SK-N-SH (cell line): ENCODE measurements around the gene ZNF726. TPM values are rescaled to one million over a fixed set of nuclear protein-coding genes. Genes with fewer than 3 reads are reported as not detected.

Source experiments
- CTCF ChIA-PET: fragments of 300-600, 350-600 bp; formaldehyde crosslinking; extraction: SDS; loops from one replicate; lab custom pipeline; 2021; lab: Yijun Ruan, JAX
- POLR2A ChIA-PET: fragments of 350-600 bp; sonication (Branson Sonifier 250); formaldehyde crosslinking; extraction: SDS; loops from one replicate; lab custom pipeline; 2020; ENCODE audit warnings: antibody characterized with exemption, inconsistent platforms; lab: Yijun Ruan, JAX
- DNase-seq: peaks from one replicate; pipeline ENCODE4 v3.0.0; 2012
- H2AFZ ChIP-seq: fragments of 200-600 bp; sonication (generic); 2 replicates; pipeline ENCODE4 v1.8.1; 2016; ENCODE audit warnings: antibody characterized with exemption, mild to moderate bottlenecking, low read depth
- H3F3A ChIP-seq: fragments of 200-600 bp; sonication (generic); replicated peaks from 2 replicates; pipeline ENCODE3; 2016; ENCODE audit warnings: antibody characterized with exemption, mild to moderate bottlenecking; ENCODE audit not compliant: insufficient read depth
- H3K27ac ChIP-seq, 2 experiments: fragments of 200-500 bp in 1 of 2; fragments of 200-600 bp in 1 of 2; sonication (Bioruptor generic) in 1 of 2; sonication (generic), shearing (Covaris generic) in 1 of 2; 2 replicates each; pipeline versions ENCODE4 v1.5.1 to v1.6.1; 2014 to 2016; ENCODE audit warnings: low read depth in 2 of 2, inconsistent platforms in 1 of 2, low read length in 1 of 2, mild to moderate bottlenecking in 1 of 2, mixed read lengths in 1 of 2
- H3K27me3 ChIP-seq: fragments of 200-600 bp; sonication (generic), shearing (Covaris generic); 2 replicates; pipeline ENCODE4 v1.6.1; 2016; ENCODE audit warnings: mixed run types; ENCODE audit not compliant: insufficient read depth
- H3K36me3 ChIP-seq, 2 experiments: fragments of 200-500 bp in 1 of 2; fragments of 200-600 bp in 1 of 2; sonication (Bioruptor generic) in 1 of 2; sonication (generic) in 1 of 2; replicated peaks in 1 of 2; 2 replicates each; pipeline versions ENCODE3 to v1.5.1; 2014 to 2016; ENCODE audit warnings: low read length in 1 of 2, mild to moderate bottlenecking in 1 of 2; ENCODE audit not compliant: insufficient read depth in 2 of 2, control insufficient read depth in 1 of 2
- H3K4me1 ChIP-seq, 2 experiments: fragments of 200-500 bp in 1 of 2; fragments of 200-600 bp in 1 of 2; sonication (Bioruptor generic) in 1 of 2; sonication (generic), shearing (Covaris generic) in 1 of 2; 2 replicates each; pipeline versions ENCODE4 v1.5.1 to v1.6.1; 2014 to 2016; ENCODE audit warnings: low read depth in 1 of 2, low read length in 1 of 2, mixed run types in 1 of 2; ENCODE audit not compliant: insufficient read depth in 2 of 2, control insufficient read depth in 1 of 2
- H3K4me2 ChIP-seq: fragments of 200-600 bp; sonication (generic), shearing (Covaris generic); 2 replicates; pipeline ENCODE4 v1.6.1; 2017; ENCODE audit warnings: mixed run types
- H3K4me3 ChIP-seq, 2 experiments: fragments of 200-500 bp in 1 of 2; fragments of 200-600 bp in 1 of 2; sonication (Bioruptor generic) in 1 of 2; sonication (generic), shearing (Covaris generic) in 1 of 2; 2 replicates each; pipeline versions ENCODE4 v1.5.1 to v1.8.1; 2014 to 2016; ENCODE audit warnings: low read depth in 2 of 2, inconsistent platforms in 1 of 2, low read length in 1 of 2, mild to moderate bottlenecking in 1 of 2, mixed read lengths in 1 of 2, moderate library complexity in 1 of 2
- H3K79me2 ChIP-seq: fragments of 200-600 bp; sonication (generic); 2 replicates; pipeline ENCODE4 v1.8.1; 2017; ENCODE audit warnings: mild to moderate bottlenecking; ENCODE audit not compliant: insufficient read depth
- H3K9ac ChIP-seq: fragments of 200-600 bp; sonication (generic); 2 replicates; pipeline ENCODE4 v1.6.1; 2017; ENCODE audit warnings: mixed run types
- H3K9me2 ChIP-seq: fragments of 200-600 bp; sonication (generic); 2 replicates; pipeline ENCODE4 v1.6.1; 2017; ENCODE audit warnings: mixed run types
- H3K9me3 ChIP-seq: fragments of 200-600 bp; sonication (generic); 2 replicates; pipeline ENCODE4 v1.6.1; 2017; ENCODE audit warnings: mixed run types, mild to moderate bottlenecking, moderate library complexity
- H4K20me1 ChIP-seq: fragments of 200-600 bp; sonication (generic); 2 replicates; pipeline ENCODE4 v1.6.1; 2017; ENCODE audit warnings: mild to moderate bottlenecking, mixed run types; ENCODE audit not compliant: insufficient read depth
- ELF1 ChIP-seq: IDR thresholded peaks from 2 replicates; pipeline ENCODE4 v1.4.0; 2012
- EZH2phosphoT487 ChIP-seq: fragments of 200-600 bp; sonication (generic); IDR thresholded peaks from 2 replicates; pipeline ENCODE4 v1.6.1; 2017; ENCODE audit warnings: low read depth, mixed run types, mild to moderate bottlenecking, antibody characterized with exemption, moderate library complexity, borderline replicate concordance
- FOXM1 ChIP-seq: IDR thresholded peaks from 2 replicates; pipeline ENCODE4 v1.4.0; 2012; ENCODE audit warnings: low read depth, mild to moderate bottlenecking
- JUND ChIP-seq: IDR thresholded peaks from 2 replicates; pipeline ENCODE4 v1.4.0; 2012
- MAX ChIP-seq: IDR thresholded peaks from 2 replicates; pipeline ENCODE4 v1.4.0; 2012; ENCODE audit warnings: low read depth
- MEF2A ChIP-seq: IDR thresholded peaks from 2 replicates; pipeline ENCODE4 v1.4.0; 2012; ENCODE audit warnings: low read depth, borderline replicate concordance
- NFIC ChIP-seq: IDR thresholded peaks from 2 replicates; pipeline ENCODE4 v1.4.0; 2012; ENCODE audit warnings: borderline replicate concordance
- NRF1 ChIP-seq: IDR thresholded peaks from 2 replicates; pipeline ENCODE4 v1.6.1; 2012; ENCODE audit warnings: low read depth, mild to moderate bottlenecking, low read length
- POLR2AphosphoS5 ChIP-seq: IDR thresholded peaks from 2 replicates; pipeline ENCODE4 v1.6.1; 2012; ENCODE audit warnings: low read depth, low read length
- RAD21 ChIP-seq: IDR thresholded peaks from 2 replicates; pipeline ENCODE4 v1.6.1; 2012; ENCODE audit warnings: mild to moderate bottlenecking, low read length
- REST ChIP-seq: IDR thresholded peaks from 2 replicates; pipeline ENCODE4 v1.6.1; 2012; ENCODE audit warnings: mild to moderate bottlenecking, low read depth, low read length, moderate library complexity
- RFX5 ChIP-seq: IDR thresholded peaks from 2 replicates; pipeline ENCODE4 v1.6.1; 2012; ENCODE audit warnings: mild to moderate bottlenecking, improper control_type of control experiment, low read length
- RXRA ChIP-seq: IDR thresholded peaks from 2 replicates; pipeline ENCODE4 v1.4.0; 2012; ENCODE audit warnings: low read depth, mild to moderate bottlenecking, borderline replicate concordance
- SIN3A ChIP-seq: IDR thresholded peaks from 2 replicates; pipeline ENCODE4 v1.6.1; 2012; ENCODE audit warnings: low read depth, mild to moderate bottlenecking, low read length, moderate library complexity, borderline replicate concordance
- SMC3 ChIP-seq: IDR thresholded peaks from 2 replicates; pipeline ENCODE4 v1.6.1; 2012; ENCODE audit warnings: low read depth, low read length, improper control_type of control experiment
- TAF1 ChIP-seq: IDR thresholded peaks from 2 replicates; pipeline ENCODE4 v1.6.1; 2012; ENCODE audit warnings: low read depth, mild to moderate bottlenecking, low read length, moderate library complexity, borderline replicate concordance
- TCF12 ChIP-seq: IDR thresholded peaks from 2 replicates; pipeline ENCODE4 v1.4.0; 2012
- ZBTB33 ChIP-seq: IDR thresholded peaks from 2 replicates; pipeline ENCODE4 v1.4.0; 2012; ENCODE audit warnings: low read depth, borderline replicate concordance
- WGBS: methylation state at CpG from one replicate; pipeline ENCODE4 v1.1.6; 2017; ENCODE audit warnings: low lambda C conversion rate; 5-methylcytosine and 5-hydroxymethylcytosine counted together
- polyA plus RNA-seq, 3 experiments: library from polyadenylated mRNA; depleted of rRNA; stranded (reverse); fragments of >200 nt; gene quantifications; 2 replicates each; pipeline ENCODE4 v1.2.3, GENCODE V29; 2012

The ZNF726 gene
- polyA plus RNA-seq, 1 of the 3 experiments (the other 2 are of a cell fraction): 3.4 TPM

- no peaks in the 10 kb centered on the region for H3K79me2 ChIP-seq
- H3K4me1 ChIP-seq: no peaks in the 10 kb centered on the region
- H3K9ac ChIP-seq: no peak overlapping the region
- H3K36me3 ChIP-seq: no peaks in the 10 kb centered on the region
- no peaks in the 10 kb centered on the region for H4K20me1 ChIP-seq
- TF ChIP-seq TCF12 (no peak), RFX5 (no peak), JUND (no peak), EZH2phosphoT487 (no peak), NRF1 (no peak), NFIC (no peak), RAD21 (no peak), POLR2AphosphoS5 (no peak), FOXM1 (no peak)
- POLR2A ChIA-PET: no interaction called here
- no peaks in the 10 kb centered on the region for H3K9me2 ChIP-seq
- CTCF ChIA-PET: no interaction called here
- WGBS: 16% methylated on average over 4 of the region's 4 CpGs
- no peak overlapping the region for H3K4me2 ChIP-seq
- H3K27ac ChIP-seq: no peak overlapping the region
- no peaks in the 10 kb centered on the region for H3K9me3 ChIP-seq
- no peak overlapping the region for H3K4me3 ChIP-seq
- no peak overlapping the region for H2AFZ ChIP-seq
- DNase-seq: no peak
- no peaks in the 10 kb centered on the region for H3F3A ChIP-seq
- H3K27me3 ChIP-seq: no peaks in the 10 kb centered on the region
These were observed 8.9 kb upstream of the ZNF726 start for GRCh38 chr19:23905771-23906170.

DNA sequence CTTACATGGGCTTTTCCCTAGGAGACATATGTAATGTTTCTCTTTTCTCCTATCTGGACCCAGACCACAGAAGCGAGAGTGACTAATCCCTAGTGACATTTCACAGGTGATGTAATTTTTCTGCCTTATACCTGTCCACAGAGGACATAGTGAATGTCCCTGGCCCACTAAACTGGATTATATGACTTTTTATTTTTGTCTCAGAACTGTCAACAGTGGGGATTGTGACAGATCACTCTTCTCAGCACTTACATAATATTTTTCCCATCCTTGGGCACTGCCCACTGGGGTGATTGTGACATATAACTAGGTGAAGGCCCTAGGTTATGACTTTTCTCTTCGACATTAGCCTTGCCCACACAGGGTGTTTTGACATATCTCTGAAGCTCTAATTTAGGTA is 7.9 kb upstream of the ZNF726 start:
- H3K36me3 ChIP-seq: no peaks in the 10 kb centered on the region
- DNase-seq: no peak

More for the DNA sequence above, 7.9 kb upstream of the ZNF726 start:
- 10% methylated on average over 2 of the region's 2 CpGs for WGBS
- no peaks in the 10 kb centered on the region for H3F3A ChIP-seq
- no peaks in the 10 kb centered on the region for H3K4me1 ChIP-seq
- no peaks in the 10 kb centered on the region for H3K9me3 ChIP-seq
- no peak overlapping the region for H3K27ac ChIP-seq
- H4K20me1 ChIP-seq: no peaks in the 10 kb centered on the region
- H3K4me3 ChIP-seq: no peak overlapping the region
- H3K79me2 ChIP-seq: no peaks in the 10 kb centered on the region
- no peak for TF ChIP-seq RXRA
- no peak for TF ChIP-seq MEF2A
- no peak for TF ChIP-seq ZBTB33
- TF ChIP-seq RAD21: no peak
- TF ChIP-seq MAX: no peak
- no peak for TF ChIP-seq REST
- TF ChIP-seq SIN3A: no peak
- no peak for TF ChIP-seq ELF1
- TF ChIP-seq SMC3: no peak
- no peak for TF ChIP-seq RFX5
- no peak for TF ChIP-seq TAF1
- no peak overlapping the region for H3K9ac ChIP-seq
- H3K27me3 ChIP-seq: no peaks in the 10 kb centered on the region
- ChIA-PET CTCF (no interaction called here), POLR2A (no interaction called here)
- H3K4me2 ChIP-seq: no peak overlapping the region
- H2AFZ ChIP-seq: no peak overlapping the region
- H3K9me2 ChIP-seq: no peaks in the 10 kb centered on the region
